GOT3 (cell line): ENCODE data around the gene NBAS.
"Not testable (repeated sequence)": the region's sequence is repeated elsewhere in the genome, so short reads cannot be mapped to it uniquely, and the experiment has no call there.

ENCODE experiments used
- DNase-seq: peaks from one replicate; lab custom pipeline; 2025; ENCODE audit warnings: mixed read lengths; lab: John Stamatoyannopoulos, UW

The NBAS gene

GRCh38 chr2:15412309-15412708, 148.8 kb downstream of the NBAS start:
- no peak for DNase-seq

DNA sequence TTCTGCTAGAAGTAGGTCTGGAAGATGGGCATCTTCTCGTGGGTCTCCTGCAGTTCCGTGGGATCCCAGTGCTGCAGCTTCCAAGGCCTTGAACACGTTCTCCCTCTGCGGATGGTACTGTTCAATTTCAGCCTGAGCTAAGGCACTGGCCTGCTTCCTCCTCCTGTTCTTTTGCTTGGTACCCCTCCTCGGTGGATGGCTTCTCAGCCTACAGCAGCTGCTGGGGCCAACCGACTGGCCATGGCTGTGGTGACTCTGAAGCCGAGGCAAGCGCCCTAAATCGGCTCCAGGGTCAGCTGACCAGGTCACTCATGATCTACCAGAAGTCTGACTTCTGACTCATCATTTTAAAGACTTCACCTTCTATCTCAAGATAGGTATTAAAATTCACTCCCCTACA, 150.2 kb downstream of the NBAS start:
- no peak for DNase-seq

- DNase-seq: no peak
Measured at GRCh38 chr2:15408759-15409158, 152.4 kb downstream of the NBAS start.

DNA sequence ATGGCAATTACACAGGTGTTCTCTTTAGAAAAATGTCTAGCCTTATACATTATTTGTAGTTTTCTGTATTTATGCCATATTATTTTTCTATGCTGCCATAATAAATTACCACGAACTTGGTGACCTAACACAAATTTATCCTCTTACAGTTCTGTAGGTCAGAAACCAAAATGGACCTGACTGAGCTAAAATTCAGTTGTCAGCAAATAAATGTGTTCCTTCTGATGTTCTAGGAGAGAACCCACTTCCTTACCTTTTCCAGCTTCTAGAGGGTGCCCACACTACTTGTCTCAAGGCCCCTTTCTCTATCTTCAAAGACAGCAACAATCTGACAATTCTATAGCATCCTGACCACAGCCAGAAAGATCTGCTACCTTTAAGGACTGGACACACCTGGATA, 153.5 kb downstream of the NBAS start:
- DNase-seq: no peak

GRCh38 chr2:15404511-15404910, 156.6 kb downstream of the NBAS start:
- DNase-seq: not testable (repeated sequence)

- no peak for DNase-seq
Measured at GRCh38 chr2:15400240-15400826, 160.8 kb downstream of the NBAS start.

DNA sequence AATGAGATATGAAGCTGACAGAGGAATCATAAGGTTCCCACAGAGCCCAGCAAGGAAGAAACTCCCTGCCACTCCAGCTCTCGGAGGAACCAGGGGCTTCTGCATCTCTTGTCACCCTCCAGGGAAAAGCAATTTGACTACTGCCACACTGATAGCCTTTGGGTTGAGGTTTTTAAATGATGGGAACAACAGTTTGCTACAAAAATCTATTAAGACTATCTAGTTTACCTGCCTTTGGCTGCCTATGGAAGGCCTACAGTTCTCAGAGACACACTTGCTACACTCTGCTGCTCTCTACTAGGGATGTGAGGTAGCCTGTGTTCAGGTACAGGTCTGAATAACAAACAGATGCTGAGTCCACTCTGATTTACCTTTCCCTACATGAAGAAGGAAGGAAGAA, 161.9 kb downstream of the NBAS start:
- no peak for DNase-seq

- DNase-seq: no peak
Measured at GRCh38 chr2:15391751-15392150, 169.4 kb downstream of the NBAS start.

DNA sequence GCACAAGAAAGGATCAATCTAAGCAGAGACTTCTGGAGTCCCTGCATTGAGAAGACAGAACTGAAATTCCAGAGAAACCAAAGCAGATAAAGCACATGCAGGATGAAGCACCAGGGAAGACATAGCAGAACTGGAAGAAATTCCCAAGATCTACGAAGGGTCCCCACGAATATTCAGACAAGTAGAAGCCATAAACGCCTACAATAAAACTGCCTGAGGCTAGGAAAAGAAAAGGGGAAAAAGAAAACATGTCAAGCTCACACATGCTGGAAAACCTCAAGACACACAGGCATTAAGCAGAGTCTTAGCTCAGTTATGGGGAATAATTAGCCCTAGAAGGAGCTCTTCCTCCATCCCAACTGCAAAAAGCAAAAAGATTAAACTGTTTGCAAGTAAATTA, 171.2 kb downstream of the NBAS start:
- no peak for DNase-seq

DNA sequence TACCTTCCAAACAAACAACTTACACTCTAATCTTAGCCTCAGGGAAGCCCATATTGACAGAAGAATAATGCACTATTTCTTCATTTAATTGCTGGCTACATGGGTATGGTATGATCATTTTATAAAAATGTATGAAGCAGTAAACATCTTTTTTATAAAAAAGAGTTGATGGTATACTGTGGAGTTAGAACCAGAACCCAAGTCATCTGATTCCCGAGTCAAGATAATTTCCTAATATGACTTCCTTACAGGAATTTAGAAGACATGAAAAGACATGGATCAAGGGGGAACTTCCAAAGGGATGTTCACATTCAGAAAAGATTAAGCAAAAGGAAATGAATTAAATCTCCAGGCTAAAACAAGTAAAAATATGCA, 171.8 kb downstream of the NBAS start:
- DNase-seq: no peak

DNA sequence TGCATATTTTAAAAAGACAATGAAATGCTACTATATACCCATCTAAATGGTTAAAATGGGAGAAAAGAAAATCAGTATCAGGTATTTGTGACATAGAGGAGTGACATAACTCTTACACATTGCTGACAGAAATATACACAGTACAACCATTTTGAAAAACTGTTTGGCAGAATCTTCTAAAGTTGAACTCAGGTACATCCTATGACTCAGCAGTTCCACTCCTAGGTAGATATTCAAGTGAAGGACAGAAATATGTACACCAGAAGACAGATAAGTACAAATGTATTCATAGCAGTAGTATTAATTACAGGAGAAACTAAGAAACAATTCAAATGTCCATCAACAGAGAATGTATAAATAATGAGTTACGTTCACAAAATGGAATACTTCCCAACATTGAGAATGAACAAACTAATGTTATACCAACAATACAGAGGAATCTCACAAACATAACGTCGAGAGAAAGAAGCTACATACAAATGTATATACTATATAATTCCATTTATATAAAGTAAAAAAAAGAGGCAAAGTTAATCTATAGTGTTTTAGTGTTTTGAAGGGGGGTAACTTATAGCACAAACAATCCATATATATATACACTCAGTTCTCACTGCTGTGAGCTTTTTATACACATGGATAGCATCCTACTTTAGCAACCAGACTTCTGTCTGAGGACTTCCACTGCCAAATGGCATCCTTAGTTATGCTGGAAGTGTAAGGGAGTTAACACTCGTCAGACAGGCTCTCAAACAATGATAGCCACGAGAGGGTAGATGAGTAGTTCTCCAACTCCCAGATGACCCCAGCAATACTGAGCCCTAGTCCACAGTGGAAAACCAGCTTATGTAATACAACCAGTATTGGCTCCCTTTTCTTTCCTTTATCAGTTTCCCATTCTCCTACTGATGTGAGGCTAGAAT, 172.5 kb downstream of the NBAS start:
- DNase-seq: no peak

- DNase-seq: no peak
Measured at GRCh38 chr2:15385184-15385583, 175.9 kb downstream of the NBAS start.

GRCh38 chr2:15383695-15384350, 177.3 kb downstream of the NBAS start:
- DNase-seq: no peak

DNA sequence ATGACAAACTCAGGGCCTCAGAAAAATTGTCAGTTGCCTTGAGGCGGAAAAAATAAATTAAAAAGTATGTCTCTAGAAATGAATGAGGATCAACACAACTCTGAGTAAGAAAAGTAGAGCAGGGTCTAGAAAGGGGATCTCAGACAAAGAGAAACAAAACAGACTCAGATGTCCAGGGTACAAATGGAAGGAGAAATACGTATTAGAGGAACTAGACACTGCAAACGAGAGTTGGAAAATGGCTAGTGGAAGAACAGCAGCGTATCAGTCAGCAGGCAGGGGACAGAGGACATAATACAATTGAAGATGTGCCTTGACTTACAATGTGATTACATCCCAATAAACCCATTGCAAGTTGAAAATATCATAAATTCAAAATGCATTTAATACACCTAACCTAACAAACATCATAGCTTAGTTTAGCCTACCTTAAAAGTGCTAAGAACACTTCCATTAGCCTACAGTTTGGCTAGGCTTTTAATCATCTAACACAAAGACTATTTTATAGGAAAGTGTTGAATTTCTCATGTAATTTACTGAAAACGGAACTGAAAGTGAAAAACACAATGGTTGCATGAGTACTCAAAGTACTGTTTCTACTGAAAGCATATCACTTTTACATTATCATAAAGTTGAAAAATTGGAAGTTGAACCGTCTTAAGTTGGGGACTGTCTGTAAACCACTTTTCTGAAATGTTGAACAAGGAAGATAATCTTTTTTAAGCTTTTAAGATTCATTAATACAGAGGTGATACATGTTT, 182.8 kb downstream of the NBAS start:
- DNase-seq: no peak

GRCh38 chr2:15377202-15377601, 183.9 kb downstream of the NBAS start:
- no peak for DNase-seq

DNA sequence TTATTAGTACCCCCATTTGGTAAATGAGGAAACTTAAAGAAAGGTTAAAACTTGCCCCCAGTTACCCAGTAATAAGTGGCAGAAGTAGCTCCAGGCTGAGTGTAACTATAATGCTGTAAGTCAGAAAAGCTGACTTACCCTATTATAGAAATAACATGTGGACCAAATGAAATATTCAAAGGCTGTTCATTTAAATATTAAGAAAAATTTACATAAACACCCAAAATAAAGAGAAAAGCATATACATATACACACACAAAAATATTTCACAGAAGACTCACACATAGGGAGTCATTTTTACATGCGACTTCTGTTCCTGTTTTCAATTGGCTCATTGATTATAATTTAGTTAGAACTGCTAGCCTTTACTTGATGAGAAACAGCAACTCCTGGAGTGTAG, 189.1 kb downstream of the NBAS start:
- DNase-seq: no peak

GRCh38 chr2:15369129-15369528, 192.0 kb downstream of the NBAS start:
- no peak for DNase-seq

GRCh38 chr2:15367715-15368114, 193.4 kb downstream of the NBAS start:
- DNase-seq: no peak

DNA sequence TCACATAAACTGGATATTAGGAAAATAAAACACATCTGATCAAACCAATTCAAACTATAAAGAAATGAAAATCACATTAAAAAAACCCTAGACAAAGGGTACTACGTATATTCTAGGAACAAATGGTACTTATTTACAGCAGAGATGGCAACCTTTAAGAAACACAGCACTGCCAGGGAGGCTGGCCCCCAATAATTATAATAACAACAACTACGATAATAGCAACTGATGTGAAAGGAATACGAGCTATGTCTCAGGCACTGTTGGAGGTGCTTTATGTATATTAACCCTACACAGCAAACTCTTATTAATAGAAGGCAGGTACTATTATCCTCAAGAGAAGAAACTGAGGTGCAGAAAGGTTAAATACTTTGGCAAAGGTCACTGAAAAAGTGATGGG, 193.9 kb downstream of the NBAS start:
- no peak for DNase-seq

GRCh38 chr2:15365411-15365810, 195.7 kb downstream of the NBAS start:
- DNase-seq: no peak

GRCh38 chr2:15364561-15364960, 196.6 kb downstream of the NBAS start:
- DNase-seq: no peak

GRCh38 chr2:15363734-15364133, 197.4 kb downstream of the NBAS start:
- no peak for DNase-seq
